Measurements from ENCODE around the gene SLC6A8.

- TF ChIP-seq CTCF (IDR thresholded peaks at IDR 0.05) (no peak), EZH2phosphoT487 (IDR thresholded peaks at IDR 0.05) (no peak), EZH2 (IDR thresholded peaks at IDR 0.05) (no peak)
These were observed 28.5 kb upstream of the SLC6A8 start for GRCh38 chrX:153659268-153659667.

Data from neural progenitor cell (in vitro differentiated cells).